Thyroid gland (tissue), 4 donors: ENCODE data around the gene SNW1. TPM values are rescaled to one million over a fixed set of nuclear protein-coding genes. Genes with fewer than 3 reads are reported as not detected.

Experiments used
- DNase-seq, 2 donors: peaks; one replicate each; pipeline ENCODE4 v3.0.0-alpha.2; 2019
- H3K27ac ChIP-seq, 3 donors: fragments of 200-600 bp; sonication (generic); 1 replicate in 2 of 3; 2 replicates in 1 of 3; pipeline ENCODE4 v1.5.1; 2016 to 2019; ENCODE audit warnings: mild to moderate bottlenecking in 1 of 3, moderate library complexity in 1 of 3
- H3K27me3 ChIP-seq: fragments of 200-600 bp; sonication (generic); one replicate; pipeline ENCODE4 v1.5.1; 2019
- H3K36me3 ChIP-seq, 2 donors: fragments of 200-600 bp; sonication (generic); one replicate each; pipeline ENCODE4 v1.5.1; 2016 to 2019
- H3K4me1 ChIP-seq, 2 donors: fragments of 200-600 bp; sonication (generic); one replicate each; pipeline ENCODE4 v1.5.1; 2017 to 2019
- H3K4me3 ChIP-seq, 3 donors: fragments of 200-600 bp; sonication (generic); replicated peaks in 1 of 3; 1 replicate in 2 of 3; 2 replicates in 1 of 3; pipeline ENCODE4 v1.5.1; 2016; ENCODE audit warnings: mild to moderate bottlenecking in 1 of 3
- H3K9me3 ChIP-seq: fragments of 200-600 bp; sonication (generic); one replicate; pipeline ENCODE4 v1.5.1; 2017
- POLR2A ChIP-seq, 2 donors: fragments of 450-650 bp; IDR thresholded peaks; one replicate each; pipeline ENCODE4 v1.6.1; 2017; ENCODE audit warnings: antibody characterized with exemption in 2 of 2, mild to moderate bottlenecking in 2 of 2, moderate library complexity in 1 of 2
- WGBS, 2 donors: methylation state at CpG; one replicate each; pipeline ENCODE4 v1.1.5; 2017; 5-methylcytosine and 5-hydroxymethylcytosine counted together
- intact Hi-C: fragments of 100-400 bp; cut with DNase I; formaldehyde crosslinking; loops from one replicate; pipeline ENCODE4 v1.15.1; 2023
- total RNA-seq, 4 donors: library from RNA; depleted of rRNA; stranded (reverse); fragments of >200 nt; gene quantifications; one replicate each; pipeline ENCODE4 v1.2.3, GENCODE V29; 2016
- TF ChIP-seq, protein P1 (sequence below), 6 experiments: fragments of 200-600 bp in 3 of 6; fragments of 450-650 bp in 3 of 6; sonication (generic) in 3 of 6; IDR thresholded peaks; one replicate each; pipeline ENCODE4 v1.5.1; 2016 to 2019; ENCODE audit warnings: antibody characterized with exemption in 6 of 6, mild to moderate bottlenecking in 2 of 6, inconsistent platforms in 1 of 6, moderate library complexity in 1 of 6

SNW1 gene
- total RNA-seq: 10 to 100 TPM; 53.9 to 85.5 (median 67.8) TPM

DNA sequence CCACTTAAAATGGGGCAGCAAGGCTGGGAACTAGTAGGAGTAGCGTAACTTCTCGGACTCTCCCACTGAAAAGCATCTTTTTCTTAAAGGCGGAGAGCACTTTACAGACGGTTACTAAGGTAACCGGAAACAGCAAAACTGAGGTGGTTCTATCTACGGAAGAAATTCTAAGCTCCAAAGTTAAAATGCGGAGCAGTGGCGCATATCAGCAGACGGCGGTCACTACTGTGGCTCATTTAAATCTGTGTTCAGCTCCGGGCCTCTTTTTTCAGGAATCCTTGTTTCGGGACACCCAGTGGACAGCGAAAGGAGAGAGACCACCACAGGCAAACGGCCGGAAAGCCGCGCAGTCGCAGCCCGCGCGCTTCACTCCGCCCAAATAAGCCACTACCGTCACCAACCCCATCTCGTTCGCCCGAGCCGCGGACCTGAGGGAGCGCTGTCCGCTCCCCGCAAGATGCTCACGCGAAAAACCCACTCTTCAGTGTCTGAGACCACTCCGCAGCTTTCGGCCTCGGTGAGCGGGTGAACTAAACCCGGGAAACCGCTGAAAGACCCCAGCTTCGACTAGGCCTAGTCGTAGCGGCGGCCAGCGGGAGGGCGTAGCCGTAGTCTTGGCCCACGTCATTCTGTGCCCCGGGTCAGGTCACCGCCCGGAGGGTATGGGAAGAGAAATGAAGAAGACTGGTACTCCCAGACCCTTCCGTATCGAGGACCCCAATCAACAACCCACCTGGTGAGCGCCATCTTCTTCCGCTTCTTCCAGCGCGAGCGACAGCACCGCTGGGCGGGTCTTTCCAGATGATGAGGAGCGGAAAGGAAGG is at the start of gene SNW1:
Gene SNW1, minus strand, starts transcription at position 776 of the 824 bp plus-strand sequence. Its CDS starts 29 bp downstream, at position 747.
- WGBS, 2 donors: 0 to 2% methylated on average over 30 to 32 of the region's 60 CpGs
- Histone ChIP-seq H3K27ac (peak within 1 kb of the TSS; percentile 87 to 94 (median 91)), H3K27me3 (no peaks in the 10 kb centered on the region), H3K4me1 (peaks cover 22 to 29% of the 10 kb centered on the region in 2 donors), H3K36me3 (no peaks in the 10 kb centered on the region), H3K9me3 (no peaks in the 10 kb centered on the region), H3K4me3 (peak within 1 kb of the TSS; percentile 43 to 100 (median 75))
- TF ChIP-seq, protein P1, sequence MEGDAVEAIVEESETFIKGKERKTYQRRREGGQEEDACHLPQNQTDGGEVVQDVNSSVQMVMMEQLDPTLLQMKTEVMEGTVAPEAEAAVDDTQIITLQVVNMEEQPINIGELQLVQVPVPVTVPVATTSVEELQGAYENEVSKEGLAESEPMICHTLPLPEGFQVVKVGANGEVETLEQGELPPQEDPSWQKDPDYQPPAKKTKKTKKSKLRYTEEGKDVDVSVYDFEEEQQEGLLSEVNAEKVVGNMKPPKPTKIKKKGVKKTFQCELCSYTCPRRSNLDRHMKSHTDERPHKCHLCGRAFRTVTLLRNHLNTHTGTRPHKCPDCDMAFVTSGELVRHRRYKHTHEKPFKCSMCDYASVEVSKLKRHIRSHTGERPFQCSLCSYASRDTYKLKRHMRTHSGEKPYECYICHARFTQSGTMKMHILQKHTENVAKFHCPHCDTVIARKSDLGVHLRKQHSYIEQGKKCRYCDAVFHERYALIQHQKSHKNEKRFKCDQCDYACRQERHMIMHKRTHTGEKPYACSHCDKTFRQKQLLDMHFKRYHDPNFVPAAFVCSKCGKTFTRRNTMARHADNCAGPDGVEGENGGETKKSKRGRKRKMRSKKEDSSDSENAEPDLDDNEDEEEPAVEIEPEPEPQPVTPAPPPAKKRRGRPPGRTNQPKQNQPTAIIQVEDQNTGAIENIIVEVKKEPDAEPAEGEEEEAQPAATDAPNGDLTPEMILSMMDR (IDR thresholded peaks at IDR 0.05): no peak
- peak; percentile 7 to 75 for TF ChIP-seq POLR2A (IDR thresholded peaks at IDR 0.05)
- DNase-seq: peak; percentile 92 to 94
- intact Hi-C loops: loop anchor here (5.0 kb wide), 1 partner anchor 42 kb away; the partner anchor contains the start of gene ADCK1

DNA sequence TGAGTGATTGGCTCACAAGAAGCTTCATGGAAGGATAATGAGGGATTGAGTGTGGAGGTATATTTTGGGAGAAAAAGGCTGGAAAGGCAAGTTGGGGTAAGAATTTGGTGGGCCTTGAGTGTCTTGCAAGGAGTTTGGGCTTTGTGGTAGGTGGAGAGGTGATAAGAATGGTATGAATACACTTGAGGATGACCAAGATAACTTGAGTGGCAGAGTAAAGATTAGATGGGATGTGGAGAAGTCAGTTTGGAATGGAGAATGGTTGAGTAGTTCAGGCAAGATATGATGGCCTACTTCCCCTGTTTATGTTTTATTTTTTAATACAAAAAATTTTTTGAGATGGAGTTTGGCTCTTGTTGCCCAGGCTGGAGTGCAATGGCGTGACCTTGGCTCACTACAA is 48.1 kb upstream of the SNW1 start:
- intact Hi-C loops: no loop called here
- WGBS, 2 donors: 92 to 100% methylated on average over 1 of the region's 1 CpG
- H3K27ac ChIP-seq: no peak overlapping the region
- DNase-seq: no peak
- no peaks in the 10 kb centered on the region for H3K9me3 ChIP-seq
- H3K4me1 ChIP-seq: no peaks in the 10 kb centered on the region
- TF ChIP-seq POLR2A (IDR thresholded peaks at IDR 0.05): no peak
- TF ChIP-seq, protein P1 (IDR thresholded peaks at IDR 0.05): no peak
- no peaks in the 10 kb centered on the region for H3K36me3 ChIP-seq
- H3K27me3 ChIP-seq: no peaks in the 10 kb centered on the region
- no peak overlapping the region for H3K4me3 ChIP-seq

DNA sequence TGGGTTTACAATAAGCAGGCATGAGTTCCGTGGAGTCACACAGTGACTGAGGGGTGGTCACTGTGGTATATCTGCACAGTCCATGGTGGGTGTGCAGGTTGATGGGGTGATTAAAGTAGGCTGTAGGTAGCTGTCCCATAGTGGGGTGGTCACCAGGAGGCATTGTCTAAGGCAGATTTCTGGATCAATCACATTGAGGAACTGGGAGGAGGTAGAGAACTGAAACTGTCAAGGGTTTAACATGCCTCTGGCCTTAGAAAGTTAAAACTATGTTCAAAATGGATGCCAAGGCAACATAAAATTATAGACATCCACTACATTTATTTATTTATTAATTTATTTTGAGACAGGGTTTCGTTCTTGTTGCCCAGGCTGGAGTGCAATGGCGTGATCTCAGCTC is 47.3 kb upstream of the SNW1 start:
- Histone ChIP-seq H3K4me1 (no peaks in the 10 kb centered on the region), H3K36me3 (no peaks in the 10 kb centered on the region), H3K4me3 (no peak overlapping the region), H3K9me3 (no peaks in the 10 kb centered on the region), H3K27ac (no peak overlapping the region), H3K27me3 (no peaks in the 10 kb centered on the region)
- WGBS, 2 donors: 95 to 99% methylated on average over 3 of the region's 3 CpGs
- intact Hi-C loops: no loop called here
- no peak for DNase-seq
- no peak for TF ChIP-seq POLR2A (IDR thresholded peaks at IDR 0.05)
- TF ChIP-seq, protein P1 (IDR thresholded peaks at IDR 0.05): no peak

DNA sequence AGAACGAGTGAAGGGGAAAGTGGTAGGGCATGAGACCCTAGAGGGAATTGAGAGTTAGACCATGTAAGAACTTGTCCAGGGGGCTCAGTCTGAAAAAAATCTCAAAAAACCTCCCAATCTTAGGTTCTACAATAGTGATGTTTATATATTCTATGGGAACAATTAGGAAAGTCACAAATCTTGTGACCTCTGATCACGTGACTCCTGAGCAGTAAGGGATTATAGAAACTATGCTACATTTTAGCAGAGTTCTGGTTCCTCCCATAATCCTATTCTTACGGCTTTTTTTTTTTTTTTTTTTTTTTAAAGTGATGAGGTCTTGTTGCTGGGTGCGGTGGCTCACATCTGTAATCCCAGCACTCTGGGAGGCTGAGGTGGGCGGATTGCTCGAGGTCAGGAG is 44.8 kb upstream of the SNW1 start:
- TF ChIP-seq, protein P1 (IDR thresholded peaks at IDR 0.05): no peak
- no peak for TF ChIP-seq POLR2A (IDR thresholded peaks at IDR 0.05)
- H3K4me1 ChIP-seq: peaks cover 2 to 3% of the 10 kb centered on the region in 2 donors
- no peaks in the 10 kb centered on the region for H3K27me3 ChIP-seq
- WGBS, 2 donors: 91 to 92% methylated on average over 6 of the region's 6 CpGs
- no peaks in the 10 kb centered on the region for H3K36me3 ChIP-seq
- intact Hi-C loops: no loop called here
- no peak overlapping the region for H3K27ac ChIP-seq
- H3K9me3 ChIP-seq: no peaks in the 10 kb centered on the region
- no peak for DNase-seq
- no peak overlapping the region for H3K4me3 ChIP-seq

DNA sequence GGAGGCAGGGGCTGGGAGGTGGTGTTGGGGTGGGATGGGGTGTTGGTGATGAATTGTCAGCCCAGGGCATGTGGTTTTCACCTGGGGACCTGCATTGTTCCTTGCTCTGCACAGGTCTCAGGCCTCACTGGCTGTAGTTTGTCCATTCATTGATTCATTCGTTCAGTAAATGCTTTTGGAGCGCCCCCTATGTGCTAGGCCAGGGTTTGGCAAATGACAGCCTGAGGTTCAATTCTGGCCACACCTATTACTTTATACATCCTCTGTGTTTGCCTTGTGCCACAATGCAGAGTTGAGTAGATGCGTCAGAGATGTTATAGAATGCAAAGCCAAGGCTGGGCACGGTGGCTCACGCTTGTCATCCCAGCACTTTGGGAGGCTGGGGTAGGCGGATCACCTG is 43.6 kb upstream of the SNW1 start:
- Histone ChIP-seq H3K27ac (no peak overlapping the region), H3K27me3 (no peaks in the 10 kb centered on the region), H3K4me1 (peaks cover 5% of the 10 kb centered on the region in 2 donors), H3K4me3 (no peak overlapping the region), H3K36me3 (no peaks in the 10 kb centered on the region), H3K9me3 (no peaks in the 10 kb centered on the region)
- TF ChIP-seq, protein P1 (IDR thresholded peaks at IDR 0.05): no peak
- TF ChIP-seq POLR2A (IDR thresholded peaks at IDR 0.05): no peak
- WGBS, 2 donors: 62 to 65% methylated on average over 6 of the region's 6 CpGs
- DNase-seq: no peak
- intact Hi-C loops: loop anchor here (5.0 kb wide), 1 partner anchor 42 kb away; the partner anchor contains the start of gene SNW1
